ENCODE measurements around the gene TOLLIP.

DNA sequence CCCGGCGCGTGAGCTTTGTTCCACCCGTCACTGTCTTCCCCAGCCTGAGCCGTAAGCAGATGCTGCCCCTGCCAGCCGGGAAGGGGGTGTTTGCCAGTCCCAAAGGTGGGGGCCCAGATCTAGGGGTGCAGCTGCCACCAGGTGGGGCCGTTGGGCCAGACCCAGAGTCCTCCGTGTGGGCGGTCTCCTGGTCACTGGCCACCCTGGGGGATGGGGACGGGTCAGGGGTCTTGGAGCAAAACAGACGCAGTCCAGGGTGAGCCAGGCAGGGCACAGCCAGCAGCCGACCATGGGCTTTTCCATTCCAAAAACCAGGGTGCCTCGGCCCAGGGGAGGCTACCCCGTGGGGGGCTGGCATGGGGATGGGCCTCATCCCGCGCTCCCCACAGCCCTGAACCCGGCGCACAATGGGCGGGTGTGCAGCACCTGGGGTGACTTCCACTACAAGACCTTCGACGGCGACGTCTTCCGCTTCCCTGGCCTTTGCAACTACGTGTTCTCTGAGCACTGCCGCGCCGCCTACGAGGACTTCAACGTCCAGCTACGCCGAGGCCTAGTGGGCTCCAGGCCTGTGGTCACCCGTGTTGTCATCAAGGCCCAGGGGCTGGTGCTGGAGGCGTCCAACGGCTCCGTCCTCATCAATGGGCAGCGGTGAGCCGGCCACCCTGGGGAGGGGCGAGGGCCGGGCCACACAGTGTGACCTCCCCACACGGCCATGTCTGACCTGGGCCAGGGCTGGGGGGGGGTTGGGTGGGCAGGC is 83.0 kb downstream of the TOLLIP start:
- TF ChIP-seq CTCF (IDR thresholded peaks at IDR 0.05), result no peak
- TF ChIP-seq POLR2A (IDR thresholded peaks at IDR 0.05), result no peak
